ENCODE data around the gene TMEM127.

GRCh38 chr2:96236882-96237281 lies 28.9 kb downstream of the TMEM127 start:
- TF ChIP-seq CTCF (IDR thresholded peaks at IDR 0.05) (no peak), POLR2A (IDR thresholded peaks at IDR 0.05) (no peak)
